K562 (cell line): Measurements from ENCODE around the gene NSDHL. TPM values are rescaled to one million over a fixed set of nuclear protein-coding genes. Genes with fewer than 3 reads are reported as not detected.
A peak's percentile ranks its signal among the peaks of the same experiment; 100 is the strongest.

Source experiments
- ATAC-seq: fragments of 200-7000 bp; cut with Tn5 transposase; 3 replicates; pipeline ENCODE4 v1.9.1; 2020; ENCODE audit warnings: moderate library complexity
- BruUV-seq: library from RNA; stranded (reverse); fragments of 400-500 nt; replicated peaks from 2 replicates; lab custom pipeline; 2021; lab: Mats Ljungman, UMichigan
- CTCF ChIA-PET: fragments of 300-600 bp; formaldehyde crosslinking; extraction: SDS; loops from one replicate; lab custom pipeline; 2021; ENCODE audit warnings: low intra/inter-chr PET ratio; lab: Yijun Ruan, JAX
- POLR2A ChIA-PET: fragments of 300-600, 350-650 bp; sonication (Branson Sonifier 250); formaldehyde crosslinking; extraction: SDS; loops from one replicate; lab custom pipeline; 2021; ENCODE audit warnings: antibody characterized with exemption, inconsistent platforms; lab: Yijun Ruan, JAX
- DNase-seq, 4 experiments: peaks; one replicate each; pipeline versions ENCODE4 v3.0.0 to v3.0.0-alpha.2; 2011 to 2018; ENCODE audit warnings: low spot score in 3 of 4, mixed read lengths in 3 of 4; ENCODE audit errors: extremely low read depth in 1 of 4
- FAIRE-seq: peaks from 2 replicates; lab custom pipeline; 2011; peaks lifted over from hg19 to GRCh38; lab: Jason Lieb, UNC
- H2AFZ ChIP-seq: 2 replicates; pipeline ENCODE4 v1.6.0; 2011; ENCODE audit warnings: low read depth, low read length, control low read depth, inconsistent platforms
- H3K27ac ChIP-seq: fragments of 200-600 bp; 3 replicates; pipeline ENCODE4 v1.8.0; 2011; ENCODE audit warnings: low read depth, mild to moderate bottlenecking, control low read depth, inconsistent platforms, low read length, moderate library complexity, mixed read lengths; ENCODE audit errors: extremely low read depth
- H3K27me3 ChIP-seq, 2 experiments: fragments of 300-600 bp in 1 of 2; 2 replicates in 1 of 2; 3 replicates in 1 of 2; pipeline versions ENCODE4 v1.6.0 to v1.8.0; 2011; ENCODE audit warnings: inconsistent platforms in 2 of 2, low read length in 2 of 2, mild to moderate bottlenecking in 1 of 2, mixed read lengths in 1 of 2, moderate library complexity in 1 of 2; ENCODE audit not compliant: control insufficient read depth in 2 of 2, insufficient read depth in 2 of 2
- H3K36me3 ChIP-seq: fragments of 300-600 bp; 3 replicates; pipeline ENCODE4 v1.8.0; 2011; ENCODE audit warnings: mild to moderate bottlenecking, low read length, inconsistent platforms; ENCODE audit not compliant: control insufficient read depth, insufficient read depth
- H3K4me1 ChIP-seq, 2 experiments: fragments of 200-600 bp in 1 of 2; replicated peaks in 1 of 2; 2 replicates in 1 of 2; 3 replicates in 1 of 2; pipeline versions ENCODE4 v1.5.1 to v1.8.0; 2011; ENCODE audit warnings: inconsistent platforms in 2 of 2, low read length in 2 of 2, mild to moderate bottlenecking in 1 of 2, mixed read lengths in 1 of 2, moderate library complexity in 1 of 2; ENCODE audit not compliant: control insufficient read depth in 2 of 2, insufficient read depth in 2 of 2
- H3K4me2 ChIP-seq: 2 replicates; pipeline ENCODE4 v1.6.1; 2011; ENCODE audit warnings: low read length, control low read depth, inconsistent platforms, mixed read lengths; ENCODE audit not compliant: insufficient read depth
- H3K4me3 ChIP-seq: fragments of 200-600 bp; sonication (generic), shearing (Covaris generic); 2 replicates; pipeline ENCODE4 v1.5.1; 2016; ENCODE audit warnings: control low read depth, inconsistent platforms
- H3K79me2 ChIP-seq: fragments of 200-600 bp; 3 replicates; pipeline ENCODE4 v1.8.0; 2011; ENCODE audit warnings: low read length, inconsistent platforms; ENCODE audit not compliant: control insufficient read depth, insufficient read depth
- H3K9ac ChIP-seq, 2 experiments: 2 replicates each; pipeline versions ENCODE4 v1.6.0 to v1.6.1; 2011; ENCODE audit warnings: low read depth in 2 of 2, low read length in 2 of 2, control low read depth in 1 of 2, inconsistent platforms in 1 of 2, mild to moderate bottlenecking in 1 of 2, mixed read lengths in 1 of 2; ENCODE audit not compliant: insufficient read depth in 1 of 2
- H3K9me1 ChIP-seq: one replicate; pipeline ENCODE4 v1.6.0; 2011; ENCODE audit warnings: inconsistent platforms, mild to moderate bottlenecking, low read length, moderate library complexity; ENCODE audit not compliant: control insufficient read depth, insufficient read depth
- H3K9me3 ChIP-seq: replicated peaks from 2 replicates; pipeline ENCODE4 v1.5.1; 2011; ENCODE audit warnings: low read depth, low read length, inconsistent platforms; ENCODE audit not compliant: control insufficient read depth, insufficient read depth
- H4K20me1 ChIP-seq: replicated peaks from 2 replicates; pipeline ENCODE4 v1.6.1; 2011; ENCODE audit warnings: low read length, inconsistent platforms, mixed read lengths; ENCODE audit not compliant: control insufficient read depth, insufficient read depth
- EGR1 ChIP-seq: fragments of 450-650 bp; conservative IDR thresholded peaks from 2 replicates; pipeline ENCODE4 v1.6.1; 2017; ENCODE audit warnings: mild to moderate bottlenecking
- POLR2G ChIP-seq: fragments of 200-400 bp; formaldehyde crosslinking; IDR thresholded peaks from 2 replicates; pipeline ENCODE4 v1.6.1; 2017; ENCODE audit warnings: low read depth, mild to moderate bottlenecking, antibody characterized with exemption, low read length, moderate library complexity
- SIN3B ChIP-seq: fragments of 450-650 bp; IDR thresholded peaks from 2 replicates; pipeline ENCODE4 v1.6.1; 2017; ENCODE audit warnings: low read depth, mild to moderate bottlenecking, moderate library complexity
- TEAD4 ChIP-seq, 2 experiments: sonication (generic) in 1 of 2; formaldehyde crosslinking in 1 of 2; IDR thresholded peaks; 2 replicates each; pipeline versions ENCODE4 v1.6.1 to v1.8.0; 2012 to 2022; ENCODE audit warnings: borderline replicate concordance in 1 of 2, inconsistent platforms in 1 of 2, low read length in 1 of 2, mild to moderate bottlenecking in 1 of 2, missing genetic modification reagents in 1 of 2
- TRIM24 ChIP-seq, 2 experiments: fragments of 450-650 bp; IDR thresholded peaks; 2 replicates each; pipeline ENCODE4 v1.6.1; 2016
- ZNF280A ChIP-seq: fragments of 450-650 bp; IDR thresholded peaks from 2 replicates; pipeline ENCODE4 v1.6.1; 2018; ENCODE audit warnings: mild to moderate bottlenecking, low read depth; ENCODE audit not compliant: partially characterized antibody
- ZSCAN32 ChIP-seq: fragments of 450-650 bp; formaldehyde crosslinking; IDR thresholded peaks from 2 replicates; pipeline ENCODE4 v1.4.0; 2020; ENCODE audit warnings: mild to moderate bottlenecking, moderate library complexity
- WGBS: fragments of 100-300 bp; shearing (Covaris generic); methylation state at CpG from one replicate; pipeline ENCODE4 v1.1.6; 2016; ENCODE audit warnings: low coverage, mixed read lengths; ENCODE audit not compliant: insufficient coverage; ENCODE audit errors: missing lambda C conversion rate; 5-methylcytosine and 5-hydroxymethylcytosine counted together
- in situ Hi-C: fragments of 300-500 bp; cut with MboI; formaldehyde crosslinking; loops from 4 replicates; pipeline ENCODE4 v1.15.0; 2018; ENCODE audit warnings: inconsistent platforms, mixed read lengths
- intact Hi-C: fragments of 100-400 bp; cut with micrococcal nuclease; formaldehyde crosslinking; loops from 2 replicates; pipeline ENCODE4 v1.14.2; 2022
- polyA plus RNA-seq, 8 experiments: library from polyadenylated mRNA; depleted of rRNA in 4 of 8; stranded (reverse) in 5 of 8; unstranded in 3 of 8; fragments of >200 nt; fragmentation: Nextera tagmentation in 2 of 8; fragmentation: Illumina TruSeq in 1 of 8; extraction: Ambion mirVana in 2 of 8; extraction: Trizol in 1 of 8; gene quantifications; 2 replicates each; pipeline versions ENCODE4 v1.2.1 to v1.2.3, GENCODE V29; 2011 to 2014; ENCODE audit warnings: inconsistent platforms in 1 of 8, missing spikeins in 1 of 8
- total RNA-seq, 7 experiments: library from RNA; depleted of rRNA in 6 of 7; stranded (reverse); fragments of >200 nt in 6 of 7; fragmentation: Illumina TruSeq in 2 of 7; extraction: Trizol in 2 of 7; gene quantifications; 2 replicates each; pipeline versions ENCODE4 v1.2.1 to v1.2.3, GENCODE V29; 2011 to 2021; ENCODE audit warnings: low replicate concordance in 1 of 7

NSDHL gene
- total and polyA plus RNA-seq, 9 of the 15 experiments (the other 6 are each of a cell fraction or from before 2014, with no cell fraction given), result 22.5 to 63.4 (median 40.8) TPM

GRCh38 chrX:152871260-152871659 is 40.4 kb downstream of the NSDHL start:
- Histone ChIP-seq H3K4me3 (no peak overlapping the region), H3K4me1 (no peaks in the 10 kb centered on the region), H3K4me2 (no peak overlapping the region), H2AFZ (no peak overlapping the region), H3K27me3 (peaks cover 0 to 15% of the 10 kb centered on the region in 2 experiments; a peak in 3 of 5 replicates), H3K36me3 (peaks cover 37% of the 10 kb centered on the region; the same call in 2 of the 3 replicates), H3K27ac (no peak overlapping the region), H3K9me1 (no peaks in the 10 kb centered on the region), H3K9me3 (no peaks in the 10 kb centered on the region), H3K9ac (no peak overlapping the region), H3K79me2 (no peaks in the 10 kb centered on the region), H4K20me1 (no peaks in the 10 kb centered on the region)
- in situ Hi-C loops, result no loop called here
- POLR2A ChIA-PET, result interaction anchor here (0.7 kb wide), 1 partner anchor 8 kb away, joined by 3 read pairs; no protein-coding TSS in a partner anchor
- intact Hi-C loops, result no loop called here
- FAIRE-seq, result no peak
- peak; percentile 55 for ATAC-seq
- TF ChIP-seq POLR2G (0 out of 2 replicates have a peak, but pooled peaks have one; percentile 12), ZSCAN32 (CRISPR knock-in tag) (no peak)
- CTCF ChIA-PET, result no interaction called here
- 70% methylated on average over 6 of the region's 9 CpGs for WGBS
- DNase-seq, result no peak
- BruUV-seq, result no TSS peak

- TF ChIP-seq ZNF280A (no peak), TRIM24 (IDR thresholded peaks at IDR 0.05) (peak in 1 of 2 experiments; percentile 30; a peak in 1 of 4 replicates), TEAD4 (IDR thresholded peaks at IDR 0.05; ENCODE audit: low read length) (peak; percentile 69), TEAD4 (CRISPR knock-in tag; IDR thresholded peaks at IDR 0.05; ENCODE audit: borderline replicate concordance) (no peak), EGR1 (peak; percentile 90), POLR2G (peak; percentile 63), SIN3B (no peak)
- Histone ChIP-seq H3K27ac (no peak overlapping the region), H3K4me1 (no peaks in the 10 kb centered on the region), H3K27me3 (peaks cover 0 to 24% of the 10 kb centered on the region in 2 experiments; a peak in 3 of 5 replicates), H3K4me2 (no peak overlapping the region), H3K9ac (no peak overlapping the region), H3K9me3 (no peaks in the 10 kb centered on the region), H3K4me3 (no peak overlapping the region), H2AFZ (no peak overlapping the region), H3K36me3 (peaks cover 26% of the 10 kb centered on the region; the same call in 2 of the 3 replicates), H3K9me1 (no peaks in the 10 kb centered on the region), H3K79me2 (no peaks in the 10 kb centered on the region), H4K20me1 (no peaks in the 10 kb centered on the region)
- ChIA-PET CTCF (no interaction called here), POLR2A (interaction anchor here (0.9 kb wide), 1 partner anchor 14 kb away, joined by 3 read pairs; no protein-coding TSS in a partner anchor)
- WGBS, result no CpG with 5 or more reads among the region's 2 CpGs
- FAIRE-seq (no peak), ATAC-seq (no peak), DNase-seq (no peak)
- intact Hi-C loops (no loop called here), in situ Hi-C loops (no loop called here)
- no TSS peak for BruUV-seq
Measured at GRCh38 chrX:152872522-152872921, 41.7 kb downstream of the NSDHL start.
